Measurements from ENCODE around the gene LAMA3. TPM values are rescaled to one million over a fixed set of nuclear protein-coding genes. Genes with fewer than 3 reads are reported as not detected.

The LAMA3 gene
- total and polyA plus RNA-seq, 10 donors: 1.3 to 7.1 (median 3.0) TPM

- Histone ChIP-seq H3K27me3 (replicated peaks in 1 of 7) (no peaks in the 10 kb centered on the region), H3K4me1 (peaks cover 0 to 18% (median 6%) of the 10 kb centered on the region in 6 donors), H3K4me3 (no peak overlapping the region), H3K36me3 (no peaks in the 10 kb centered on the region), H3K9me3 (no peaks in the 10 kb centered on the region), H3K27ac (no peak overlapping the region)
- no peak for TF ChIP-seq POLR2AphosphoS5 (IDR thresholded peaks at IDR 0.05)
- TF ChIP-seq CTCF (IDR thresholded peaks at IDR 0.05 in 8 of 11, conservative IDR thresholded peaks at IDR 0.05 in 3 of 11): no peak
- WGBS, 5 donors: 62 to 78% (median 68%) methylated on average over 4 to 6 of the region's 6 CpGs
- intact Hi-C loops (cut with DNase I; ENCODE audit: low total_unique reads): no loop called here
- peak; percentile 35 for DNase-seq
Measured at GRCh38 chr18:23833714-23834113, 144.5 kb downstream of the LAMA3 start.

- intact Hi-C loops (cut with DNase I; ENCODE audit: low total_unique reads): no loop called here
Measured at GRCh38 chr18:23835091-23835490, 145.8 kb downstream of the LAMA3 start.

GRCh38 chr18:23835506-23835905, 146.3 kb downstream of the LAMA3 start:
- TF ChIP-seq CTCF (IDR thresholded peaks at IDR 0.05 in 8 of 11, conservative IDR thresholded peaks at IDR 0.05 in 3 of 11) (no peak), POLR2AphosphoS5 (IDR thresholded peaks at IDR 0.05) (no peak), POLR2A (IDR thresholded peaks at IDR 0.05) (no peak)
- intact Hi-C loops (cut with DNase I; ENCODE audit: low total_unique reads): no loop called here
- Histone ChIP-seq H3K9me3 (no peaks in the 10 kb centered on the region), H3K4me1 (peaks cover 0 to 16% (median 4%) of the 10 kb centered on the region in 6 donors), H3K27ac (peak overlapping the region in 4 of 8 donors; percentile 15 to 43 (median 27)), H3K27me3 (replicated peaks in 1 of 7) (no peaks in the 10 kb centered on the region), H3K4me3 (no peak overlapping the region), H3K36me3 (no peaks in the 10 kb centered on the region)
- WGBS, 5 donors: 35 to 48% (median 44%) methylated on average over 4 of the region's 4 CpGs
- no peak for DNase-seq

More at GRCh38 chr18:23835091-23835490, 145.8 kb downstream of the LAMA3 start:
- H3K4me3 ChIP-seq: no peak overlapping the region
- H3K9me3 ChIP-seq: no peaks in the 10 kb centered on the region
- no peaks in the 10 kb centered on the region for H3K27me3 ChIP-seq (replicated peaks in 1 of 7)
- 91 to 100% (median 98%) methylated on average over 3 of the region's 3 CpGs for WGBS, 5 donors
- no peaks in the 10 kb centered on the region for H3K36me3 ChIP-seq
- peaks cover 0 to 16% (median 4%) of the 10 kb centered on the region in 6 donors for H3K4me1 ChIP-seq
- peak overlapping the region in 4 of 8 donors; percentile 15 to 43 (median 27) for H3K27ac ChIP-seq
- TF ChIP-seq CTCF (IDR thresholded peaks at IDR 0.05 in 8 of 11, conservative IDR thresholded peaks at IDR 0.05 in 3 of 11) (no peak), POLR2A (IDR thresholded peaks at IDR 0.05) (no peak), POLR2AphosphoS5 (IDR thresholded peaks at IDR 0.05) (no peak)
- peak; percentile 58 for DNase-seq

- no peaks in the 10 kb centered on the region for H3K27me3 ChIP-seq (replicated peaks in 1 of 7)
- H3K4me1 ChIP-seq: peaks cover 0 to 16% (median 4%) of the 10 kb centered on the region in 6 donors
- TF ChIP-seq CTCF (IDR thresholded peaks at IDR 0.05 in 8 of 11, conservative IDR thresholded peaks at IDR 0.05 in 3 of 11) (no peak), POLR2AphosphoS5 (IDR thresholded peaks at IDR 0.05) (no peak), POLR2A (IDR thresholded peaks at IDR 0.05) (no peak)
- H3K4me3 ChIP-seq: no peak overlapping the region
- no peak for DNase-seq
- WGBS, 5 donors: 11 to 31% (median 19%) methylated on average over 1 of the region's 1 CpG
- intact Hi-C loops (cut with DNase I; ENCODE audit: low total_unique reads): no loop called here
- H3K36me3 ChIP-seq: no peaks in the 10 kb centered on the region
- no peaks in the 10 kb centered on the region for H3K9me3 ChIP-seq
- H3K27ac ChIP-seq: peak overlapping the region in 2 of 8 donors; percentile 32 to 38
Measured at GRCh38 chr18:23837591-23837990, 148.3 kb downstream of the LAMA3 start.

Data from spleen (tissue), 11 donors.